ENCODE results near the gene OR11G2. TPM values are rescaled to one million over a fixed set of nuclear protein-coding genes. Genes with fewer than 3 reads are reported as not detected.

Gene OR11G2
- total RNA-seq, 2 experiments from 2014 or later = not detected

Other genes starting within 250 kb of the OR11G2 start
- gene OR4K15, start 215.3 kb upstream of the OR11G2 start, total RNA-seq = not detected
- not detected for gene OR4Q2, start 188.7 kb upstream of the OR11G2 start, total RNA-seq
- gene OR4K14, start 171.6 kb upstream of the OR11G2 start, total RNA-seq = not detected
- gene OR4K13, start 154.9 kb upstream of the OR11G2 start, total RNA-seq = not detected
- not detected for gene OR4L1, start 130.9 kb upstream of the OR11G2 start, total RNA-seq
- not detected for gene OR4K17, start 80.2 kb upstream of the OR11G2 start, total RNA-seq
- gene OR4N5, start 52.1 kb upstream of the OR11G2 start, total RNA-seq = not detected
- not detected for gene OR11H6, start 32.8 kb downstream of the OR11G2 start, total RNA-seq
- gene OR11H7, start 38.1 kb downstream of the OR11G2 start, total RNA-seq = not detected
- gene OR11H4, start 48.4 kb downstream of the OR11G2 start, total RNA-seq = not detected
- gene TTC5, start 115.1 kb downstream of the OR11G2 start, total RNA-seq = 10 to 100 TPM; 22.4 to 24.4 TPM
- gene CCNB1IP1, start 142.4 kb downstream of the OR11G2 start, total RNA-seq = 10 to 100 TPM; 39.0 to 39.5 TPM
- 10 to 100 TPM; 32.6 to 38.4 TPM for gene PARP2, start 152.7 kb downstream of the OR11G2 start, total RNA-seq
- 10 to 100 TPM; 44.9 to 52.9 TPM for gene TEP1, start 222.6 kb downstream of the OR11G2 start, total RNA-seq
- under 1 TPM; 0.44 to 0.59 TPM for gene KLHL33, start 245.3 kb downstream of the OR11G2 start, total RNA-seq

Data from activated CD8-positive, alpha-beta memory T cell treated with anti-CD3 and anti-CD28 coated beads, Interleukin-2, amount 10 ng/mL, durations not matched to agents 7 days and 5 days (primary cell).